Endothelial cell of umbilical vein (primary cell): ENCODE measurements around the gene ARRDC1. TPM values are rescaled to one million over a fixed set of nuclear protein-coding genes. Genes with fewer than 3 reads are reported as not detected.

ENCODE experiments used
- BruUV-seq: library from RNA; stranded (reverse); fragments of 400-500 nt; replicated peaks from 2 replicates; lab custom pipeline; 2021; lab: Mats Ljungman, UMichigan
- CTCF ChIA-PET: fragments of 300-600, 350-600 bp; sonication (Branson Sonifier 250); formaldehyde crosslinking; loops from one replicate; lab custom pipeline; 2021; ENCODE audit warnings: antibody characterized with exemption, inconsistent platforms; lab: Charles Lee
- POLR2A ChIA-PET: fragments of 300-600, 350-600 bp; sonication (Branson Sonifier 250); formaldehyde crosslinking; loops from one replicate; lab custom pipeline; 2021; ENCODE audit warnings: antibody characterized with exemption, inconsistent platforms; lab: Charles Lee
- DNase-seq: peaks from one replicate; pipeline ENCODE4 v3.0.0-alpha.2; 2011; ENCODE audit warnings: low read depth, low spot score
- FAIRE-seq: peaks from 2 replicates; lab custom pipeline; 2011; peaks lifted over from hg19 to GRCh38; lab: Jason Lieb, UNC
- H2AFZ ChIP-seq: 2 replicates; pipeline ENCODE4 v1.6.0; 2012; ENCODE audit warnings: low read depth, low read length, control low read depth, inconsistent platforms
- H3K27ac ChIP-seq: 2 replicates; pipeline ENCODE4 v1.5.1; 2011; ENCODE audit warnings: low read depth, mild to moderate bottlenecking, control low read depth, low read length, moderate library complexity; ENCODE audit not compliant: insufficient read depth
- H3K27me3 ChIP-seq, 2 experiments: 2 replicates each; pipeline versions ENCODE4 v1.6.0 to v1.6.1; 2011; ENCODE audit warnings: low read length in 2 of 2, mixed read lengths in 1 of 2; ENCODE audit not compliant: control insufficient read depth in 2 of 2, insufficient read depth in 2 of 2
- H3K36me3 ChIP-seq, 2 experiments: 2 replicates in 1 of 2; 3 replicates in 1 of 2; pipeline ENCODE4 v1.5.1; 2011; ENCODE audit warnings: low read length in 2 of 2, mild to moderate bottlenecking in 1 of 2, moderate library complexity in 1 of 2; ENCODE audit not compliant: control insufficient read depth in 2 of 2, insufficient read depth in 2 of 2; ENCODE audit errors: extremely low read depth in 1 of 2
- H3K4me1 ChIP-seq: 3 replicates; pipeline ENCODE4 v1.5.1; 2011; ENCODE audit warnings: mild to moderate bottlenecking, low read length; ENCODE audit not compliant: control insufficient read depth, insufficient read depth; ENCODE audit errors: extremely low read depth
- H3K4me2 ChIP-seq: 2 replicates; pipeline ENCODE4 v1.6.1; 2011; ENCODE audit warnings: low read length, control low read depth, mixed read lengths; ENCODE audit not compliant: insufficient read depth
- H3K4me3 ChIP-seq, 3 experiments: fragments of 200-600 bp in 1 of 3; sonication (generic), shearing (Covaris generic) in 1 of 3; replicated peaks in 1 of 3; 2 replicates each; pipeline ENCODE4 v1.5.1; 2011 to 2016; ENCODE audit warnings: control low read depth in 3 of 3, low read length in 3 of 3, mild to moderate bottlenecking in 2 of 3, inconsistent platforms in 1 of 3, low read depth in 1 of 3, moderate library complexity in 1 of 3; ENCODE audit not compliant: insufficient read depth in 1 of 3
- H3K79me2 ChIP-seq: 2 replicates; pipeline ENCODE4 v1.6.0; 2012; ENCODE audit warnings: low read length, inconsistent platforms; ENCODE audit not compliant: control insufficient read depth, insufficient read depth
- H3K9ac ChIP-seq: replicated peaks from 2 replicates; pipeline ENCODE3; 2011; ENCODE audit warnings: low read length, control low read depth; ENCODE audit not compliant: insufficient read depth; ENCODE audit errors: extremely low read depth
- H3K9me1 ChIP-seq: replicated peaks from 3 replicates; pipeline ENCODE4 v1.6.0; 2011; ENCODE audit warnings: mild to moderate bottlenecking, low read length; ENCODE audit not compliant: control insufficient read depth, insufficient read depth; ENCODE audit errors: extremely low read depth
- H3K9me3 ChIP-seq: replicated peaks from 2 replicates; pipeline ENCODE4 v1.5.1; 2012; ENCODE audit warnings: low read length, inconsistent platforms; ENCODE audit not compliant: control insufficient read depth, insufficient read depth
- H4K20me1 ChIP-seq: replicated peaks from 2 replicates; pipeline ENCODE3; 2011; ENCODE audit warnings: mild to moderate bottlenecking, low read length; ENCODE audit not compliant: control insufficient read depth, insufficient read depth; ENCODE audit errors: extremely low read depth
- EZH2 ChIP-seq: IDR thresholded peaks from 2 replicates; pipeline ENCODE4 v1.6.1; 2012; ENCODE audit warnings: borderline replicate concordance, low read depth, mild to moderate bottlenecking, moderate library complexity, low read length, inconsistent platforms; ENCODE audit not compliant: severe bottlenecking
- FOS ChIP-seq: IDR thresholded peaks from 2 replicates; pipeline ENCODE4 v1.6.1; 2011; ENCODE audit warnings: mild to moderate bottlenecking, low read length, moderate library complexity, borderline replicate concordance; ENCODE audit not compliant: insufficient read depth
- GATA2 ChIP-seq: IDR thresholded peaks from 2 replicates; pipeline ENCODE4 v1.7.0; 2011; ENCODE audit warnings: low read depth, mild to moderate bottlenecking, moderate library complexity, mixed read lengths, low read length; ENCODE audit not compliant: insufficient read length, insufficient read depth
- JUN ChIP-seq: IDR thresholded peaks from 2 replicates; pipeline ENCODE4 v1.6.1; 2011; ENCODE audit warnings: borderline replicate concordance, low read depth; ENCODE audit not compliant: insufficient read length, insufficient read depth
- MAX ChIP-seq: IDR thresholded peaks from 2 replicates; pipeline ENCODE4 v1.6.1; 2011; ENCODE audit not compliant: insufficient read depth, insufficient read length
- MYC ChIP-seq: IDR thresholded peaks from one replicate; pipeline ENCODE4 v1.6.1; 2011; ENCODE audit warnings: mild to moderate bottlenecking, low read depth, low read length
- POLR2A ChIP-seq: IDR thresholded peaks from 2 replicates; pipeline ENCODE4 v1.6.1; 2012; ENCODE audit warnings: low read depth, mild to moderate bottlenecking, control low read depth, low read length
- POLR2AphosphoS5 ChIP-seq: IDR thresholded peaks from 2 replicates; pipeline ENCODE4 v1.6.1; 2012; ENCODE audit warnings: low read depth, mild to moderate bottlenecking, control low read depth, low read length, moderate library complexity; ENCODE audit not compliant: insufficient read depth
- dilution Hi-C: fragments of 300-500 bp; cut with MboI; formaldehyde crosslinking; loops from one replicate; pipeline ENCODE4 v1.15.0; 2019; ENCODE audit warnings: low sequenced_read_pairs; ENCODE audit not compliant: extremely low pct_ligation_motif_present
- intact Hi-C: fragments of 100-400 bp; cut with micrococcal nuclease; formaldehyde crosslinking; loops from one replicate; pipeline ENCODE4 v1.10.0; 2022
- polyA plus RNA-seq, 4 experiments: library from polyadenylated mRNA; depleted of rRNA in 3 of 4; stranded (reverse) in 3 of 4; unstranded in 1 of 4; fragments of >200 nt; gene quantifications; 2 replicates each; pipeline versions ENCODE4 v1.2.1 to v1.2.3, GENCODE V29; 2011 to 2012; ENCODE audit warnings: missing spikeins in 1 of 4
- total RNA-seq: library from RNA; stranded (reverse); gene quantifications from 2 replicates; pipeline ENCODE4 v1.2.3, GENCODE V29; 2021
- TF ChIP-seq, protein P1 (sequence below), 2 donors: IDR thresholded peaks; 1 replicate in 1 of 2; 2 replicates in 1 of 2; pipeline ENCODE4 v1.5.1; 2011; ENCODE audit warnings: low read length in 2 of 2, mild to moderate bottlenecking in 2 of 2, moderate library complexity in 2 of 2, control low read depth in 1 of 2, inconsistent platforms in 1 of 2, low read depth in 1 of 2; ENCODE audit not compliant: insufficient read depth in 1 of 2; ENCODE audit errors: extremely low read depth in 1 of 2

ARRDC1 gene
- total and polyA plus RNA-seq, 2 donors (not counting 3 experiments of a cell fraction or from before 2014, with no cell fraction given): 22.5 to 51.0 TPM

DNA sequence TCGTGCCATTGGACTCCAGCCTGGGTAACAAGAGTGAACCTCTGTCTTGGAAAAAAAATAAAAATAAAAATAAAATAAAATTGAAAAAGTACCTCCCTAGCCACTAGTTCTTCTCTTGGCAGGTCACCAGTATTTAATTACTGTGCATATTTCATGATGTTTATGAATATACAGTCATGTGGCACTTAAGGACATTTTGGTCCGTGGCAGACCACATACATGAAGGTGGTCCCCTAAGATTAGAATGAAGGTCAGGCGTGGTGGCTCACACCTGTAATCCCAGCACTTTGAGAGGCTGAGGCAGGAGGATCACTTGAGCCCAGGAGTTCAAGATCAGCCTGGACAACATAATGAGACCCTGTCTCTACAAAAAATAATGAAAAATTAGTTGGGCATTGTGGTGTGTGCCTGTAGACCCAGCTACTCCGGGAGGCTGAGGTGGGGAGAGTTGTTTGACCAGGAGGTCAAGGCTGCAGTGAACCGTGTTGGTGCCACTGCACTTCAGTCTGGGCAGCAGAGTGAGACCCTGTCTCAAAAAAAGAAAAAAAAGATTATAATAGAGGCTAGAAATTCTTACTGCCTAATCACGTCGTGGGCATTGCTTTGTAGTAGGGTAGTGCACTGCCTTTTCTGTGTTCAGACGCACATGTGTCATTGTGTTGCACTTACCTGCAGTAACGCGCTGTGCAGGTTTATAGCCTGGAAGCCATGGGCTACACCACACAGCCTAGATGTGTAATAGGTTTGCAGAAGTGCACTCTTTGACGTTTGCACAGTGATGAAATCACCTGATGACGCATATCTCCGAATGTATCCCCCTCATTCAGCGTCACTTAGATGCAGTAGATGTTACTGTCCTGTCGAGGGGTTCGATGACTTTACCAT, 26.1 kb downstream of the ARRDC1 start:
- CTCF ChIA-PET: no interaction called here

More for the DNA sequence above, 26.1 kb downstream of the ARRDC1 start:
- H3K4me3 ChIP-seq: no peak overlapping the region
- intact Hi-C loops (no loop called here), dilution Hi-C loops (no loop called here)
- no peak for FAIRE-seq
- peaks cover 4% of the 10 kb centered on the region for H4K20me1 ChIP-seq
- no peaks in the 10 kb centered on the region for H3K27me3 ChIP-seq
- H3K79me2 ChIP-seq: peaks cover 90% of the 10 kb centered on the region
- no peak overlapping the region for H3K9ac ChIP-seq
- no peaks in the 10 kb centered on the region for H3K36me3 ChIP-seq
- no peaks in the 10 kb centered on the region for H3K9me3 ChIP-seq
- DNase-seq: no peak
- no peaks in the 10 kb centered on the region for H3K9me1 ChIP-seq
- POLR2A ChIA-PET: no interaction called here
- no TSS peak for BruUV-seq
- no peak overlapping the region for H3K4me2 ChIP-seq
- TF ChIP-seq POLR2AphosphoS5 (no peak), POLR2A (no peak), MYC (no peak), EZH2 (no peak), GATA2 (no peak), JUN (no peak), MAX (no peak), FOS (no peak)
- TF ChIP-seq, protein P1, sequence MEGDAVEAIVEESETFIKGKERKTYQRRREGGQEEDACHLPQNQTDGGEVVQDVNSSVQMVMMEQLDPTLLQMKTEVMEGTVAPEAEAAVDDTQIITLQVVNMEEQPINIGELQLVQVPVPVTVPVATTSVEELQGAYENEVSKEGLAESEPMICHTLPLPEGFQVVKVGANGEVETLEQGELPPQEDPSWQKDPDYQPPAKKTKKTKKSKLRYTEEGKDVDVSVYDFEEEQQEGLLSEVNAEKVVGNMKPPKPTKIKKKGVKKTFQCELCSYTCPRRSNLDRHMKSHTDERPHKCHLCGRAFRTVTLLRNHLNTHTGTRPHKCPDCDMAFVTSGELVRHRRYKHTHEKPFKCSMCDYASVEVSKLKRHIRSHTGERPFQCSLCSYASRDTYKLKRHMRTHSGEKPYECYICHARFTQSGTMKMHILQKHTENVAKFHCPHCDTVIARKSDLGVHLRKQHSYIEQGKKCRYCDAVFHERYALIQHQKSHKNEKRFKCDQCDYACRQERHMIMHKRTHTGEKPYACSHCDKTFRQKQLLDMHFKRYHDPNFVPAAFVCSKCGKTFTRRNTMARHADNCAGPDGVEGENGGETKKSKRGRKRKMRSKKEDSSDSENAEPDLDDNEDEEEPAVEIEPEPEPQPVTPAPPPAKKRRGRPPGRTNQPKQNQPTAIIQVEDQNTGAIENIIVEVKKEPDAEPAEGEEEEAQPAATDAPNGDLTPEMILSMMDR (IDR thresholded peaks at IDR 0.05; ENCODE audit: extremely low read depth in 1 of 2, insufficient read depth in 1 of 2, low read depth in 1 of 2, low read length in 2 of 2): no peak
- H3K27ac ChIP-seq: no peak overlapping the region
- H2AFZ ChIP-seq: no peak overlapping the region
- peaks cover 22% of the 10 kb centered on the region for H3K4me1 ChIP-seq
